Ishikawa (cell line): ENCODE data around the gene HIPK4.

ENCODE experiments used
- CEBPB ChIP-seq: IDR thresholded peaks from 2 replicates; pipeline ENCODE4 v1.6.1; 2012
- CREB1 ChIP-seq: IDR thresholded peaks from 2 replicates; pipeline ENCODE4 v1.6.1; 2012; ENCODE audit warnings: low read depth
- EGR1 ChIP-seq: IDR thresholded peaks from 2 replicates; pipeline ENCODE4 v1.6.1; 2012
- EP300 ChIP-seq: IDR thresholded peaks from 2 replicates; pipeline ENCODE4 v1.6.1; 2012; ENCODE audit warnings: borderline replicate concordance
- FOXM1 ChIP-seq: IDR thresholded peaks from 2 replicates; pipeline ENCODE4 v1.6.1; 2012; ENCODE audit warnings: low read depth, borderline replicate concordance
- MAX ChIP-seq: IDR thresholded peaks from 2 replicates; pipeline ENCODE4 v1.6.1; 2012
- NFIC ChIP-seq: IDR thresholded peaks from 2 replicates; pipeline ENCODE4 v1.6.1; 2012
- RAD21 ChIP-seq: IDR thresholded peaks from 2 replicates; pipeline ENCODE4 v1.6.1; 2012; ENCODE audit warnings: low read depth
- REST ChIP-seq: IDR thresholded peaks from 2 replicates; pipeline ENCODE4 v1.6.1; 2012; ENCODE audit warnings: low read depth, mild to moderate bottlenecking
- TAF1 ChIP-seq: IDR thresholded peaks from 2 replicates; pipeline ENCODE4 v1.6.1; 2012; ENCODE audit warnings: low read depth, mild to moderate bottlenecking
- TCF12 ChIP-seq: IDR thresholded peaks from 2 replicates; pipeline ENCODE4 v1.6.1; 2012; ENCODE audit warnings: low read depth
- TEAD4 ChIP-seq: IDR thresholded peaks from 2 replicates; pipeline ENCODE4 v1.6.1; 2012
- USF1 ChIP-seq: IDR thresholded peaks from 2 replicates; pipeline ENCODE4 v1.6.1; 2012
- YY1 ChIP-seq: IDR thresholded peaks from 2 replicates; pipeline ENCODE4 v1.6.1; 2012; ENCODE audit warnings: low read depth
- ZBTB7A ChIP-seq: IDR thresholded peaks from 2 replicates; pipeline ENCODE4 v1.6.1; 2012; ENCODE audit warnings: low read depth

The HIPK4 gene

GRCh38 chr19:40365010-40365409 lies 25.0 kb downstream of the HIPK4 start:
- TF ChIP-seq YY1 (no peak), REST (no peak), CEBPB (no peak), FOXM1 (no peak), EGR1 (no peak), RAD21 (no peak), NFIC (no peak), USF1 (no peak), TEAD4 (no peak), TCF12 (no peak), MAX (no peak), CREB1 (no peak)

GRCh38 chr19:40363069-40363468 lies 26.9 kb downstream of the HIPK4 start:
- TF ChIP-seq YY1 (no peak), EP300 (no peak), NFIC (no peak), CEBPB (no peak), REST (no peak), TCF12 (no peak), FOXM1 (no peak), TAF1 (no peak), TEAD4 (no peak), EGR1 (no peak), CREB1 (no peak), ZBTB7A (no peak), USF1 (no peak), RAD21 (no peak), MAX (no peak)

GRCh38 chr19:40362160-40362559 lies 27.8 kb downstream of the HIPK4 start:
- TF ChIP-seq FOXM1 (no peak), NFIC (no peak), USF1 (no peak), MAX (no peak), ZBTB7A (no peak), YY1 (no peak), CEBPB (no peak), REST (no peak), CREB1 (no peak), EGR1 (no peak), EP300 (no peak), TEAD4 (no peak), RAD21 (no peak), TCF12 (no peak), TAF1 (no peak)

GRCh38 chr19:40360708-40361241 lies 29.2 kb downstream of the HIPK4 start:
- TF ChIP-seq TEAD4 (no peak), TAF1 (no peak), EGR1 (no peak)
